HepG2 (cell line): ENCODE measurements around the gene TMCO6. TPM values are rescaled to one million over a fixed set of nuclear protein-coding genes. Genes with fewer than 3 reads are reported as not detected.

ENCODE experiments used
- ATAC-seq: fragments of 200-7000 bp; cut with Tn5 transposase; 3 replicates; pipeline ENCODE4 v1.9.1; 2020; ENCODE audit warnings: mild to moderate bottlenecking, moderate library complexity
- BruUV-seq: library from RNA; stranded (reverse); fragments of 400-500 nt; replicated peaks from 2 replicates; lab custom pipeline; 2021; lab: Mats Ljungman, UMichigan
- CTCF ChIA-PET: fragments of 300-600 bp; formaldehyde crosslinking; extraction: SDS; loops from one replicate; lab custom pipeline; 2021; ENCODE audit warnings: low total read pairs, inconsistent platforms, low intra/inter-chr PET ratio; lab: Yijun Ruan, JAX
- POLR2A ChIA-PET: fragments of 350-600 bp; sonication (Branson Sonifier 250); formaldehyde crosslinking; loops from one replicate; lab custom pipeline; 2020; ENCODE audit warnings: antibody characterized with exemption, inconsistent platforms; lab: Yijun Ruan, JAX
- DNase-seq: peaks from one replicate; pipeline ENCODE4 v3.0.0-alpha.2; 2015; ENCODE audit warnings: low spot score
- FAIRE-seq: peaks from 3 replicates; lab custom pipeline; 2011; peaks lifted over from hg19 to GRCh38; lab: Jason Lieb, UNC
- H2AFZ ChIP-seq: one replicate; pipeline ENCODE4 v1.6.1; 2011; ENCODE audit warnings: low read length, inconsistent platforms
- H3K27ac ChIP-seq: fragments of 300-600 bp; 3 replicates; pipeline ENCODE4 v1.8.0; 2011; ENCODE audit warnings: mixed run types, mild to moderate bottlenecking, mixed read lengths, low read length, inconsistent platforms; ENCODE audit not compliant: insufficient read depth; ENCODE audit errors: extremely low read length
- H3K27me3 ChIP-seq, 2 experiments: fragments of 200-600 bp in 1 of 2; 2 replicates in 1 of 2; 3 replicates in 1 of 2; pipeline versions ENCODE4 v1.6.0 to v1.8.0; 2011; ENCODE audit warnings: low read length in 2 of 2, mild to moderate bottlenecking in 2 of 2, moderate library complexity in 2 of 2, inconsistent platforms in 1 of 2; ENCODE audit not compliant: insufficient read depth in 2 of 2, control insufficient read depth in 1 of 2
- H3K36me3 ChIP-seq, 2 experiments: fragments of 200-600 bp in 1 of 2; replicated peaks in 1 of 2; 2 replicates in 1 of 2; 3 replicates in 1 of 2; pipeline versions ENCODE4 v1.5.1 to v1.8.0; 2011; ENCODE audit warnings: low read length in 2 of 2, inconsistent platforms in 1 of 2; ENCODE audit not compliant: insufficient read depth in 2 of 2, control insufficient read depth in 1 of 2
- H3K4me1 ChIP-seq: 2 replicates; pipeline ENCODE4 v1.5.1; 2012; ENCODE audit warnings: low read length, inconsistent platforms; ENCODE audit not compliant: insufficient read depth
- H3K4me2 ChIP-seq: 2 replicates; pipeline ENCODE4 v1.6.0; 2011; ENCODE audit warnings: low read depth, low read length, inconsistent platforms
- H3K4me3 ChIP-seq, 3 experiments: fragments of 200-600 bp in 1 of 3; sonication (generic), shearing (Covaris generic) in 1 of 3; replicated peaks in 1 of 3; 2 replicates each; pipeline ENCODE4 v1.5.1; 2011 to 2016; ENCODE audit warnings: low read length in 3 of 3, inconsistent platforms in 2 of 3, low read depth in 2 of 3, mild to moderate bottlenecking in 2 of 3, control low read depth in 1 of 3, mixed read lengths in 1 of 3; ENCODE audit not compliant: insufficient read depth in 1 of 3
- H3K79me2 ChIP-seq: one replicate; pipeline ENCODE4 v1.6.1; 2011; ENCODE audit warnings: low read length, inconsistent platforms; ENCODE audit not compliant: insufficient read depth
- H3K9ac ChIP-seq: 2 replicates; pipeline ENCODE4 v1.6.0; 2011; ENCODE audit warnings: mild to moderate bottlenecking, low read depth, low read length, inconsistent platforms; ENCODE audit not compliant: insufficient read depth
- H3K9me3 ChIP-seq: 2 replicates; pipeline ENCODE4 v1.5.1; 2012; ENCODE audit warnings: mild to moderate bottlenecking, low read length
- H4K20me1 ChIP-seq: 2 replicates; pipeline ENCODE4 v1.6.0; 2011; ENCODE audit warnings: inconsistent platforms, mild to moderate bottlenecking, low read length, moderate library complexity; ENCODE audit not compliant: insufficient read depth
- ERF ChIP-seq: IDR thresholded peaks from 2 replicates; pipeline ENCODE4 v1.6.1; 2018; ENCODE audit warnings: missing biosample characterization, missing genetic modification reagents
- HDAC6 ChIP-seq: fragments of 200-600 bp; sonication (generic); IDR thresholded peaks from 2 replicates; pipeline ENCODE4 v1.7.0; 2017; ENCODE audit warnings: mild to moderate bottlenecking, antibody characterized with exemption, low read length, low read depth
- PITX1 ChIP-seq: sonication (generic); formaldehyde crosslinking; IDR thresholded peaks from 2 replicates; pipeline ENCODE4 v1.5.1; 2020; ENCODE audit warnings: mild to moderate bottlenecking, missing genetic modification reagents
- STAG1 ChIP-seq: sonication (generic); formaldehyde crosslinking; IDR thresholded peaks from 2 replicates; pipeline ENCODE4 v1.4.0; 2020; ENCODE audit warnings: missing genetic modification reagents
- ZMYM2 ChIP-seq: sonication (generic); formaldehyde crosslinking; IDR thresholded peaks from 2 replicates; pipeline ENCODE4 v1.8.0; 2022; ENCODE audit warnings: mild to moderate bottlenecking, missing genetic modification reagents
- ZNF24 ChIP-seq: fragments of 450-650 bp; IDR thresholded peaks from 2 replicates; pipeline ENCODE4 v1.6.1; 2017; ENCODE audit warnings: antibody characterized with exemption, mild to moderate bottlenecking
- ZNF263 ChIP-seq: sonication (generic); formaldehyde crosslinking; IDR thresholded peaks from 2 replicates; pipeline ENCODE4 v1.4.0; 2020; ENCODE audit warnings: missing genetic modification reagents
- WGBS: methylation state at CpG from one replicate; pipeline ENCODE4 v1.1.6; 2017; ENCODE audit warnings: low lambda C conversion rate; 5-methylcytosine and 5-hydroxymethylcytosine counted together
- in situ Hi-C: cut with HindIII; loops from 2 replicates; pipeline ENCODE4 v1.10.0; 2017; ENCODE audit warnings: low pct_unique_long_range_greater_than_20kb; ENCODE audit not compliant: extremely low pct_ligation_motif_present
- intact Hi-C: fragments of 100-400 bp; cut with micrococcal nuclease; formaldehyde crosslinking; loops from one replicate; pipeline ENCODE4 v1.10.0; 2022; ENCODE audit not compliant: unreplicated experiment
- polyA plus RNA-seq, 8 experiments: library from polyadenylated mRNA; depleted of rRNA in 3 of 8; stranded (reverse) in 7 of 8; unstranded in 1 of 8; fragments of >200 nt; fragmentation: Illumina TruSeq in 4 of 8; extraction: Trizol in 4 of 8; gene quantifications; 2 replicates each; pipeline versions ENCODE4 v1.2.1 to v1.2.3, GENCODE V29; 2011 to 2016; ENCODE audit warnings: low read depth in 4 of 8, missing spikeins in 1 of 8, mixed read lengths in 1 of 8; ENCODE audit not compliant: insufficient read depth in 1 of 8
- total RNA-seq, 5 experiments: library from RNA; depleted of rRNA; stranded (reverse); fragments of >200 nt; fragmentation: Illumina TruSeq; extraction: Trizol; gene quantifications; 2 replicates each; pipeline ENCODE4 v1.2.3, GENCODE V29; 2016; ENCODE audit warnings: low read depth in 1 of 5
- TF ChIP-seq, protein P1 (sequence below): sonication (generic); formaldehyde crosslinking; conservative IDR thresholded peaks from 2 replicates; pipeline ENCODE4 v1.5.0; 2020; ENCODE audit warnings: missing genetic modification reagents
- TF ChIP-seq, protein P2 (sequence below): sonication (generic); formaldehyde crosslinking; IDR thresholded peaks from 2 replicates; pipeline ENCODE4 v1.4.0; 2020; ENCODE audit warnings: mild to moderate bottlenecking, missing genetic modification reagents

Gene TMCO6
- total and polyA plus RNA-seq, 2 of the 13 experiments (the other 11 are each of a cell fraction or from before 2014, with no cell fraction given): 16.6 to 28.2 TPM

DNA sequence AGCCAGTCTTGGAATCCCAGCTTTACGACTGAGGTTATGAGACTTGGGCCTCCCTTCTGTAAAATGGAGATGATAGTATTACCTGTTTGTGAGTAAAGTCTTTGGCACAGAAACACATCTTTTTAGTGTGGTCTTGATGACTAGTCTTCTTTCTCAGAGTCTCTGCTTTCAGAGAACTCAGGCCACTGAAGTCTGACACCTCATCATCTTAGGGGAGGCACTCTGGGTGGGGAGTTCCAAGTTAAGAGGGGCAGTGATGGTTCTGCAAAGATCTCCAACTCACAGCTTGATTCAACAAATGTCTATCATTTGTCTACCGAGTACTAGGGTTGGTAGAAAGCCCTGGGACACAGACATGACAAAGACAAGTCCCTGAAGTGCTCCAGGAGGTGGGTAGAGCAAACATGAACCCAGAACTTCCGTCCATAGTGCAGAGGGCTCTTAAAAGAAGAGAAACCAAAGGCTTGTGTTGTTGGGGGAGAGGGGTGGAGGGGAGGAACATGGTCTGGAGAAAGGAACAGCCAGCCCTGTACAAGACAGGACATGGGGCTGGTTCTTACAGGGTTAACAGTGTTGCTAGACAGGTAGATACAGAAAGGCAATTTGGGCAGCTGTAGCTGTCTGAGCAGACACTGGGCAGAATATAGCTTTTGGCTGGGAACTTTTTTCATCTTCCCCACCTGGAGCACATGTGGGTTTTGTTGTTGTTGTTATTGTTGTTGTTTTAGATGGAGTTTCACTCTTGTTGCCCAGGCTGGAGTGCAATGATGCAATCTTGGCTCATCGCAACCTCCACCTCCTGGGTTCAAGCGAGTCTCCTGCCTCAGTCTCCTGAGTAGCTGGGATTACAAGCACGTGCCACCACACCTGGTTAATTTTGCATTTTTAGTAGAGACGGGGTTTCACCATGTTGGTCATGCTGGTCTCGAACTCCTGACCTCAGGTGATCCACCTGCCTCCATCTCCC is 3.7 kb upstream of the TMCO6 start (continued):
- TF ChIP-seq, protein P1, sequence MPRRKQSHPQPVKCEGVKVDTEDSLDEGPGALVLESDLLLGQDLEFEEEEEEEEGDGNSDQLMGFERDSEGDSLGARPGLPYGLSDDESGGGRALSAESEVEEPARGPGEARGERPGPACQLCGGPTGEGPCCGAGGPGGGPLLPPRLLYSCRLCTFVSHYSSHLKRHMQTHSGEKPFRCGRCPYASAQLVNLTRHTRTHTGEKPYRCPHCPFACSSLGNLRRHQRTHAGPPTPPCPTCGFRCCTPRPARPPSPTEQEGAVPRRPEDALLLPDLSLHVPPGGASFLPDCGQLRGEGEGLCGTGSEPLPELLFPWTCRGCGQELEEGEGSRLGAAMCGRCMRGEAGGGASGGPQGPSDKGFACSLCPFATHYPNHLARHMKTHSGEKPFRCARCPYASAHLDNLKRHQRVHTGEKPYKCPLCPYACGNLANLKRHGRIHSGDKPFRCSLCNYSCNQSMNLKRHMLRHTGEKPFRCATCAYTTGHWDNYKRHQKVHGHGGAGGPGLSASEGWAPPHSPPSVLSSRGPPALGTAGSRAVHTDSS (CRISPR knock-in tag): no peak
- TF ChIP-seq PITX1 (CRISPR knock-in tag): no peak
- 0 out of 2 replicates have a peak, but pooled peaks have one; percentile 41 for TF ChIP-seq ZNF263 (CRISPR knock-in tag)
- TF ChIP-seq HDAC6: no peak

DNA sequence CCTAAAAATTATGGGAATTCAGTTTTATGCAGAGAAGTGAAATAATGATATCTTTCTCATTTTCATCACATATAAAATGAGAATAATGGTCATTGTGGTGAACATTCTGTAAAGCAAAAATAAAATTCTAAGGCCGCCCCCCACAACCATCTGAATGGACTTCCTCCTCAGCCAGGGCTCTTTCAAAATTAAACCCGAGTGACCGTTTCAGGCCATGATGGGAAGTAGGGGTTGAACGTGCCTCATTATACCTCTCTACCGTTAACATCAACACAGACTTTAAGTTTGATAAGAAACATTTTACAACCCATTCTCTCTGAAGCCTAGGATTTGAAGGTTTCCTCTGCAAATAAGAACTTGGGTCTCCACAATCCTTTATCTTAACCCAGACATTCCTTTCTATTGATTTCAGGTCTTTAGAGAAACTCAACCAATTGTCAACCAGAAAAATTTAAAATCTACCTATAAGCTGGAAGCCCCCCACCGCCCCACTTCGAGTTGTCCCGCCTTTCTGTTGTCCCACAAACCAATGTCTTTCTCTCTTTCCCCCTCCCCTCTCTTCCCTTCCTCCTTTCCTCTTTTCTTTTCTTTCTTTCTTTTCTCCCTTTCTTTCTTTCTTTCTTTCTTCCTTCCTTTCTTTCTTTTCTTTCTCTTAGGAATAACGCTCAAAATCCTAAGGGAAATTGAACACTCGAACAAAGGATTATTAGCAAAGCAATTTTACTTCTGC is 1.7 kb upstream of the TMCO6 start:
- DNase-seq (no peak), FAIRE-seq (no peak), ATAC-seq (no peak)
- POLR2A ChIA-PET: interaction anchor here (1.4 to 6.5 kb wide), 8 partner anchors 10 to 236 kb away, joined by 4 to 84 read pairs (median 10); partner anchors contain the start of genes ANKHD1, EIF4EBP3, HARS1 and HARS2
- intact Hi-C loops: loop anchor here (2.0 kb wide), 2 partner anchors 53 to 81 kb away; partner anchors contain the start of genes HARS1 and HARS2
- H3K4me3 ChIP-seq: peak overlapping the region in 1 of 3 experiments; percentile 60; a peak in 2 of 6 replicates
- H3K79me2 ChIP-seq: peaks cover 20% of the 10 kb centered on the region
- peaks cover 81% of the 10 kb centered on the region for H3K4me1 ChIP-seq
- CTCF ChIA-PET: interaction anchor here (0.8 kb wide), 1 partner anchor 62 kb away, joined by 4 read pairs; no protein-coding TSS in a partner anchor
- peak overlapping the region; percentile 88 for H3K4me2 ChIP-seq
- in situ Hi-C loops: no loop called here
- H4K20me1 ChIP-seq: no peaks in the 10 kb centered on the region
- BruUV-seq: no TSS peak
- TF ChIP-seq ERF (CRISPR knock-in tag) (0 out of 2 replicates have a peak, but pooled peaks have one; percentile 28), ZMYM2 (CRISPR knock-in tag) (no peak), ZNF24 (no peak), STAG1 (CRISPR knock-in tag) (no peak)
- TF ChIP-seq, protein P2, sequence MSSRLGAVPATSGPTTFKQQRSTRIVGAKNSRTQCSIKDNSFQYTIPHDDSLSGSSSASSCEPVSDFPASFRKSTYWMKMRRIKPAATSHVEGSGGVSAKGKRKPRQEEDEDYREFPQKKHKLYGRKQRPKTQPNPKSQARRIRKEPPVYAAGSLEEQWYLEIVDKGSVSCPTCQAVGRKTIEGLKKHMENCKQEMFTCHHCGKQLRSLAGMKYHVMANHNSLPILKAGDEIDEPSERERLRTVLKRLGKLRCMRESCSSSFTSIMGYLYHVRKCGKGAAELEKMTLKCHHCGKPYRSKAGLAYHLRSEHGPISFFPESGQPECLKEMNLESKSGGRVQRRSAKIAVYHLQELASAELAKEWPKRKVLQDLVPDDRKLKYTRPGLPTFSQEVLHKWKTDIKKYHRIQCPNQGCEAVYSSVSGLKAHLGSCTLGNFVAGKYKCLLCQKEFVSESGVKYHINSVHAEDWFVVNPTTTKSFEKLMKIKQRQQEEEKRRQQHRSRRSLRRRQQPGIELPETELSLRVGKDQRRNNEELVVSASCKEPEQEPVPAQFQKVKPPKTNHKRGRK: peak; percentile 84; the same call in 1 of the 2 replicates
- no peaks in the 10 kb centered on the region for H3K27me3 ChIP-seq
- H2AFZ ChIP-seq: no peak overlapping the region
- peaks cover 5 to 6% of the 10 kb centered on the region in 2 experiments; a peak in 2 of 5 replicates for H3K36me3 ChIP-seq
- peak overlapping the region; percentile 94 for H3K27ac ChIP-seq
- WGBS: 67% methylated on average over 10 of the region's 10 CpGs
- H3K9ac ChIP-seq: 0 out of 2 replicates have a peak overlapping the region, but pooled peaks have one; percentile 1
- no peaks in the 10 kb centered on the region for H3K9me3 ChIP-seq
